Measurements from ENCODE around the gene SEPTIN6. TPM values are rescaled to one million over a fixed set of nuclear protein-coding genes. Genes with fewer than 3 reads are reported as not detected.
A peak's percentile ranks its signal among the peaks of the same experiment; 100 is the strongest.

Gene SEPTIN6
- total and polyA plus RNA-seq, 9 donors = 4.6 to 37.9 (median 13.5) TPM

- Histone ChIP-seq H3K9me3 (no peaks in the 10 kb centered on the region), H3K36me3 (no peaks in the 10 kb centered on the region), H3K4me3 (no peak overlapping the region), H3K27me3 (no peaks in the 10 kb centered on the region), H3K4me1 (ENCODE audit: insufficient read depth) (no peaks in the 10 kb centered on the region), H3K27ac (no peak overlapping the region)
- no peak for TF ChIP-seq POLR2A (IDR thresholded peaks at IDR 0.05)
- TF ChIP-seq CTCF (IDR thresholded peaks at IDR 0.05) = no peak
- TF ChIP-seq EP300 (IDR thresholded peaks at IDR 0.05) = no peak
- DNase-seq = peak in 1 of 5 donors; percentile 38
- intact Hi-C loops (cut with DNase I) = loop anchor here in 2 of 4 donors (10.0 kb wide), 1 partner anchor 220 kb away; no protein-coding TSS in a partner anchor
- 43 to 55% (median 45%) methylated on average over 7 of the region's 7 CpGs for WGBS, 3 donors
Observed at GRCh38 chrX:119734897-119735339, 42.0 kb upstream of the SEPTIN6 start.

GRCh38 chrX:119729408-119730201, 36.6 kb upstream of the SEPTIN6 start:
- intact Hi-C loops (cut with DNase I) = loop anchor here in 2 of 4 donors (10.0 kb wide), 1 partner anchor 215 kb away; no protein-coding TSS in a partner anchor
- TF ChIP-seq POLR2A (IDR thresholded peaks at IDR 0.05) (no peak), CTCF (IDR thresholded peaks at IDR 0.05) (peak in 2 of 3 donors; percentile 29 to 35)
- 42 to 61% (median 52%) methylated on average over 14 of the region's 14 CpGs for WGBS, 3 donors
- peak; percentile 36 to 62 (median 48) for DNase-seq
- H3K9me3 ChIP-seq = no peaks in the 10 kb centered on the region
- no peaks in the 10 kb centered on the region for H3K27me3 ChIP-seq
- H3K4me1 ChIP-seq (ENCODE audit: insufficient read depth) = no peaks in the 10 kb centered on the region
- no peak overlapping the region for H3K27ac ChIP-seq
- no peak overlapping the region for H3K4me3 ChIP-seq
- H3K36me3 ChIP-seq = no peaks in the 10 kb centered on the region

GRCh38 chrX:119728487-119728886, 35.5 kb upstream of the SEPTIN6 start:
- WGBS, 3 donors = 50 to 61% (median 58%) methylated on average over 5 of the region's 5 CpGs
- TF ChIP-seq CTCF (IDR thresholded peaks at IDR 0.05) (no peak), EP300 (IDR thresholded peaks at IDR 0.05) (no peak), POLR2A (IDR thresholded peaks at IDR 0.05) (no peak)
- Histone ChIP-seq H3K27me3 (no peaks in the 10 kb centered on the region), H3K4me3 (no peak overlapping the region), H3K9me3 (no peaks in the 10 kb centered on the region), H3K4me1 (ENCODE audit: insufficient read depth) (no peaks in the 10 kb centered on the region), H3K27ac (no peak overlapping the region), H3K36me3 (no peaks in the 10 kb centered on the region)
- intact Hi-C loops (cut with DNase I) = no loop called here
- DNase-seq = no peak

GRCh38 chrX:119726900-119727555, 34.1 kb upstream of the SEPTIN6 start:
- TF ChIP-seq EP300 (IDR thresholded peaks at IDR 0.05) (no peak), POLR2A (IDR thresholded peaks at IDR 0.05) (no peak), CTCF (IDR thresholded peaks at IDR 0.05) (no peak)

More at GRCh38 chrX:119726900-119727555, 34.1 kb upstream of the SEPTIN6 start:
- no peaks in the 10 kb centered on the region for H3K27me3 ChIP-seq
- H3K4me1 ChIP-seq (ENCODE audit: insufficient read depth) = no peaks in the 10 kb centered on the region
- no peak overlapping the region for H3K27ac ChIP-seq
- intact Hi-C loops (cut with DNase I) = no loop called here
- H3K36me3 ChIP-seq = no peaks in the 10 kb centered on the region
- no peak for DNase-seq
- 39 to 53% (median 48%) methylated on average over 7 of the region's 7 CpGs for WGBS, 3 donors
- no peak overlapping the region for H3K4me3 ChIP-seq
- H3K9me3 ChIP-seq = no peaks in the 10 kb centered on the region
